ENCODE measurements around the gene AUTS2. TPM values are rescaled to one million over a fixed set of nuclear protein-coding genes. Genes with fewer than 3 reads are reported as not detected.
A peak's percentile ranks its signal among the peaks of the same experiment; 100 is the strongest.

Gene AUTS2
- total and polyA plus RNA-seq, 5 donors: 7.0 to 15.4 (median 10.6) TPM

DNA sequence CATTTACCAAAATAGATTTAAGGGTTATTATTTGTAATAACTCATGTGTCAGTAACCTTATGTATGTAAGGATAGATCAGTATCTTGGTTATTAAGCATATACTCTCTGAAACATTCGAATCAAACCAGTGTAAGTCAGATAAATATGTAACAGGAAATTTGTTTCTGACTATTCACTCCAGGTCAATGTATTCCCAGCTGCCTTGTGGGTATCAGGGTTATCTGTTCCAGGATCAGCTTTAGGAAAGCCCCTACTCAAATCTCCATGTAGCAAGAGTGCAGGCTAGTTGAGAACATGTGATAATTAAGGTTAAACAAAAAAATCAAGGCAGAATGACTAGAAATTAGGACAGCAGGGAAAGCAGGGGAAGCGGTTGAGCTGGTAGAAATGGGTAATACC is 201.7 kb downstream of the AUTS2 start:
- intact Hi-C loops (cut with DNase I): no loop called here

DNA sequence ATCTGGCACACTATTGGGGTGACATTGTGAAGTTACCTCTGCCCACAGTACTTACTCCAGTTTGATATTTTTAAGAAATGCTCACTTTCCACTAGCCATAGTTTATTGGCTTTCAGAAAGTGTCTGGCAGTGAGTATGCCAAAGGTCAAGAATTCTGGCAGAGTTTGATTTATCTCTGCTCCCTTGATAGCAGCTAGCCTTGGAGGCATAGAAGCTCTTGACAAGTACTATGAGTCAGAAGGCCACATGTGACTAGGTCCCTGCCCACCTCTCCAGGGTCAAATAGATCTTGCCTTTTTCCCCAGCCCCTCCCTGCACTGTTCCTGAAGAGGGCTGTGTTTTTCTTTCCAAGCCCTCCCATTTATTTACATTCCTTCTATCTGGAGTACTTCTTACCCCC is 202.2 kb downstream of the AUTS2 start:
- H3K4me3 ChIP-seq (ENCODE audit: low read length): no peak overlapping the region
- no peaks in the 10 kb centered on the region for H3K27me3 ChIP-seq (ENCODE audit: control insufficient read depth, insufficient read depth)
- peaks cover 7% of the 10 kb centered on the region for H3K4me1 ChIP-seq (ENCODE audit: control insufficient read depth, insufficient read depth, low read length)
- intact Hi-C loops (cut with DNase I): no loop called here
- ATAC-seq: peak; percentile 91 to 95
- DNase-seq: no peak
- H3K27ac ChIP-seq (ENCODE audit: low read length): no peak overlapping the region
- H3K9me3 ChIP-seq (ENCODE audit: control insufficient read depth, low read length): no peaks in the 10 kb centered on the region

More for the DNA sequence above, 201.7 kb downstream of the AUTS2 start:
- Histone ChIP-seq H3K27me3 (ENCODE audit: control insufficient read depth, insufficient read depth) (no peaks in the 10 kb centered on the region), H3K4me1 (ENCODE audit: control insufficient read depth, insufficient read depth, low read length) (peaks cover 7% of the 10 kb centered on the region), H3K9me3 (ENCODE audit: control insufficient read depth, low read length) (no peaks in the 10 kb centered on the region), H3K4me3 (ENCODE audit: low read length) (no peak overlapping the region), H3K27ac (ENCODE audit: low read length) (no peak overlapping the region)
- no peak for DNase-seq
- no peak for ATAC-seq
- 78% methylated on average over 2 of the region's 2 CpGs for WGBS

DNA sequence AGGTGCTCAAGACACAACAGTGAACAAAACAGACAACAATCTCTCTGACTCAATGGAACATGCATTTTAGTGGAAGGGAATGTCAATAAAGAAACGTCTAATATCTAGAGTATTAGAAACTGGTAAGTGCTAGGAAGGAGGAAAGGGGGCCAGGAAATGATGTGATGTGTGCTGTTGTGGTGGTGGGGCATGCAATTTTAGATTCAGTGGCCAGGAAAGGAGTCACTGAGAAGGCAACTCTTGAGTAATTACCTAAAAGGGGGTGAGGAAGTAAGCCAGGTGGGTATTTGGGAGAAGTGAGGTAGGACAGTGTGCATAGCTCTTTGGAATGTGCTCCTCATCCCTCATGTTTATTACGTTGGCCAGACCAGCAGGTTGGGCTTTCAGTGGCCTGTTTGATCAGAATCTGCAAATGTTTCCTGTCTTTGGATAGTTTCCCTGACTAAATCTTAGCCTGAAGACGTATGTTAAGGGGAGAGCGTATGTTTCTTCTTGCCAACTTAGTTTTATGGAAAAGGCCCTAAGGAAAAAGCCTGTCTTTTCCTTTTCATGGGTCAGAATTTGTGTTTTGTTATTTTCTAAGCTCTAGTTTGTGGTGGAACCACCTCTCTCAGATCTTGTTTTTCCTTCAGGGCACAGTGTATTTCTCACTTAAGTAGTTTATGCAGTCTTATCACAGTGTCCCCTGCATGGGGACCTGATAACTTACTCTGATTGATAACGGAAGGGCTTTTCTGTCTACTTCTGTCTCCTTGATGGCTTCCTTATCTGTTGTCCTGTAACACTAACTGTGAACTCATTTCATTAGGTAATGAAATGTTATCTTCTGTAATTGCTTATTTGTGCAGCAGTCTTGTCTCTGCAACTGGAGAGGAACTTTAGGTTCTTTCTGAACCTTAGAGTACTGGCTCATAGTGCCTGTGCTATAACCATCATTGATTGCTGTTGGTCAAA is 203.7 kb downstream of the AUTS2 start:
- Histone ChIP-seq H3K9me3 (ENCODE audit: control insufficient read depth, low read length) (no peaks in the 10 kb centered on the region), H3K27me3 (ENCODE audit: control insufficient read depth, insufficient read depth) (no peaks in the 10 kb centered on the region), H3K27ac (ENCODE audit: low read length) (no peak overlapping the region), H3K4me1 (ENCODE audit: control insufficient read depth, insufficient read depth, low read length) (peaks cover 7% of the 10 kb centered on the region), H3K4me3 (ENCODE audit: low read length) (no peak overlapping the region)
- no peak for DNase-seq
- intact Hi-C loops (cut with DNase I): no loop called here
- ATAC-seq: no peak
- 60% methylated on average over 5 of the region's 5 CpGs for WGBS

DNA sequence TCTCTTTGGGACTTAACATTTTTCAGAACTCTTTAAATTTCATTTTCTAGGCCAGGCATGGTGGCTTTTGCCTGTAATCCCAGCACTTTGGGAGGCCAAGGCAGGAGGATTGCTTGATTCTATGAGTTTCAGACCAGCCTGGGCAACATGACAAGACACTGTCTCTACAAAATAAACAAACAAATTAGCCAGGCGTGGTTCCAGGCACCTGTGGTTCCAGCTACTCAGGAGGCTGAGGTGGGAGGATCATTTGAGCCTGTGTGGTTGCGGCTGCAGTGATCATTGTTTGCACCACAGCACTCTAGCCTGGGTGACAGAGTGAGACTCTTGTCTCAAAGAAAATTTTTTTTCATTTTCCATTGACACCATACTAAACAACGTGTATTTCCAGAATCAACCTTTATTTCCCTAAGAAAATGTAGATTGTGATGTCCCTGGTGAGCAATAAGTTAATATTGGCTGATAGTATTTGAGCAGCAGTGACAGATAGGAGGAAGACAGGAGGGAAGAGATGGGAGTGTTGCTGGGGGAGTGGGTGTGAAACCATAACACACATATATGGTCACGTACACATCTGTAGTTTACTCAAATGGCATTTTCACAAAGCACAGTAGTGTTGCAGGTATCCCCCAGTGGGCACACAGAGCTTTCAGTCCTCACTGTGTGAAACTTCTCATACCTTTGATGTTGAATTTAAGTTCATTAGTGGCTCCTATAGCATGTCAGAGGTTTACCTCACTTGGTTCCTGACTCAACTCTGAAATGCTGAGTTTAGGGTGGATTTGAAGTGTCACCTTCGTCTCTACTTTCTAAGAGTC is 205.6 kb downstream of the AUTS2 start:
- DNase-seq: no peak
- Histone ChIP-seq H3K9me3 (ENCODE audit: control insufficient read depth, low read length) (no peaks in the 10 kb centered on the region), H3K4me1 (ENCODE audit: control insufficient read depth, insufficient read depth, low read length) (peaks cover 7% of the 10 kb centered on the region), H3K27me3 (ENCODE audit: control insufficient read depth, insufficient read depth) (no peaks in the 10 kb centered on the region), H3K27ac (ENCODE audit: low read length) (no peak overlapping the region), H3K4me3 (ENCODE audit: low read length) (no peak overlapping the region)
- ATAC-seq: no peak
- intact Hi-C loops (cut with DNase I): no loop called here
- 96% methylated on average over 5 of the region's 5 CpGs for WGBS

DNA sequence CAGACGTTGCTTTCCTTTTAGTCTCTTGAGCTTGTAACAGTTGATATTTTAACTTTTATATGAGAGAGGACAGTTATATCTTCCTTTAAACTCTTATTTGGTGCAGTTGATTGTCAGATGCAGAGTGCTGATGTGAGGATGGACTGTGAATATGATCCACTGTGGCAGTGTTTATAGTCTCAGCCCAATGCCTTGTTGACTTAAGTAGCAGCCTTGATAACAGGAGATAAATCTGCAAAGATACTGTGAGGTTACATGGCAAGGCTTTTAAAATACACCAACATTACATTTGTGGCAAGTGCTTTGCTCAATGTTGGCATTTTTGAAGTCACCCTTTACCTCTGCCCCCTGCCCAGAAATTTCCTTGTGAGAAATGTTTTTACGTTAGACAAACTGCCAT is 206.7 kb downstream of the AUTS2 start:
- Histone ChIP-seq H3K4me3 (ENCODE audit: low read length) (no peak overlapping the region), H3K27ac (ENCODE audit: low read length) (no peak overlapping the region), H3K27me3 (ENCODE audit: control insufficient read depth, insufficient read depth) (no peaks in the 10 kb centered on the region), H3K9me3 (ENCODE audit: control insufficient read depth, low read length) (no peaks in the 10 kb centered on the region), H3K4me1 (ENCODE audit: control insufficient read depth, insufficient read depth, low read length) (peaks cover 6% of the 10 kb centered on the region)
- intact Hi-C loops (cut with DNase I): no loop called here
- no peak for DNase-seq
- WGBS: 69% methylated on average over 2 of the region's 2 CpGs
- no peak for ATAC-seq

DNA sequence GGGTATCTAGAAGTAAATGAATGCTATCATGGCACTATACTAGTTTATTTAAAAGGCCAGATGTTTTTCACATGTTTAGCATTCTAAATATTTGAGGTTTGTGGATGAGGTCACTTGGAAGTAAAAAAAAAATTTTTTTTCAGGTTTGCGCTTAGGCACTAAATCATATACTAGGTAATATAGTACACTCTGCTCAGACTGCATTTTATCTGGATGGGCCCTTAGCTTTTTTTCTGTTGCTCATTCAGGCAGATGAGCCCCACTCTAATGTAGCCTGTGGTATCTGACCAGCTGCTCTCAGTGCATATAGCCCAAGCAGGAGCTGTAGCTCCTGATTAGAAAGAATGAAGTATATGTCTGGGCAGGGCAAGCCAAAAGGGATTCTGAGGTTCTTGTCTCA is 210.1 kb downstream of the AUTS2 start:
- DNase-seq: no peak
- H3K4me1 ChIP-seq (ENCODE audit: control insufficient read depth, insufficient read depth, low read length): no peaks in the 10 kb centered on the region
- no peak for ATAC-seq
- intact Hi-C loops (cut with DNase I): no loop called here
- no peaks in the 10 kb centered on the region for H3K9me3 ChIP-seq (ENCODE audit: control insufficient read depth, low read length)
- H3K27me3 ChIP-seq (ENCODE audit: control insufficient read depth, insufficient read depth): no peaks in the 10 kb centered on the region
- 100% methylated on average over 1 of the region's 1 CpG for whole genome bisulfite sequencing
- no peak overlapping the region for H3K4me3 ChIP-seq (ENCODE audit: low read length)
- H3K27ac ChIP-seq (ENCODE audit: low read length): no peak overlapping the region

DNA sequence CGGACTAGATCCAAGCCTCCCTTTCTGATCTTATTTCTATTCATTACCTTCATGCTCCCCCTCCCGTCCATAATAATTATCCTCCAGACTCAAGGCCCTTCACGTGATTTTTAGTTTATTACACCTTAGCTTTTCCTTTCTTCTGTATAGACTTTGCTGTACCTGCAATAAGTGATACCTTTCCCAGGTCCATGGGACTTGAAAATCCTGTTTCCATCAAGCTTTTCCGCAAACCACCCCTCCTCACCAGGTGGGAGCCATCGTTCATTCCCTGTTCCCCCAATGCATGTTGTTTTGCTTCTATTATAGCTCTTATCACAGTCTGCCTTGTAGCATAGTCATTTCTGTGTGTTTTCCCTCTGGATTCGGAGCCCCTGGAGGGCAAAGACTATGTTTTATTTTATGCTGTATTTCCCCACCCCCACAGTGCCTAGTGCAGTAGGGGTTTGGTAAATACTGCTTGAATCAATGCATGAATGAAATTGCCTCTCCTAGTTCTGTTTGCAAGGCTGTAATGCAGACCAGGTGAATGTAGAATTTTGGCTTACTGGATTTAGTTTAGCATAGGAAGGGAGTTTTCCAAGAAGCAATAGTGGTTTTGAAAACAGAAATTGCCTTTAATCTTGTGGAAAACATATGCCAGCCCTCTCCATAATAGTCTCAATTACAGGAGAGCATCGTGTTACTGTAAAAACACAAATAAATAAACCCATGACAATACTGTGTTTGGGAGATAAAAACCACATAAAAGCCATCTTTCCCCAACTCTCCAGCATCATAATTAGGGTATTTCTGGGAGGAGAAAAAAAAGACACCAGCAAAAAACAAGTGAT is 213.4 kb downstream of the AUTS2 start:
- intact Hi-C loops (cut with DNase I): no loop called here
- WGBS: 93% methylated on average over 7 of the region's 7 CpGs
- no peak for ATAC-seq
- Histone ChIP-seq H3K4me3 (ENCODE audit: low read length) (no peak overlapping the region), H3K27ac (ENCODE audit: low read length) (no peak overlapping the region), H3K27me3 (ENCODE audit: control insufficient read depth, insufficient read depth) (no peaks in the 10 kb centered on the region), H3K4me1 (ENCODE audit: control insufficient read depth, insufficient read depth, low read length) (peaks cover 4% of the 10 kb centered on the region), H3K9me3 (ENCODE audit: control insufficient read depth, low read length) (no peaks in the 10 kb centered on the region)
- no peak for DNase-seq

DNA sequence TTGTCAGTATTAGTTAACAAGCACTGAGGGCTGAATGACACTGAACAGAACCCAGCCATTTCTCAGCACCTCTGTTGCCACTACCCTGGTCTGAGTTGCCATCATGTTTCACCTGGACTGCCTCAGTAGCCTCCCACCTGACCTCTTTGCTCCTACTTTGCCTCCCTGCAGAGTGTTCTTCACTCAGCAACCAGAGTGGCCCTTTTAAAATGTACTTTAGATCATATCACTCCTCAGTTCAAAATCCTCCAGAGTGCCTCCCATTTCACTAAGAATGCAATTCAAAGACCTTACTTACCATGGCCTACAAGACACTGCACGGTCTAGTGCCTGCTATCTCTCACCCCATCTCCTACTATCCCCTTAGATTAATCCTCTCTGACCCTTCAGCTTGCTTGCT is 214.5 kb downstream of the AUTS2 start:
- ATAC-seq (no peak), DNase-seq (no peak)
- WGBS: 96% methylated on average over 1 of the region's 1 CpG
- Histone ChIP-seq H3K4me1 (ENCODE audit: control insufficient read depth, insufficient read depth, low read length) (peaks cover 4% of the 10 kb centered on the region), H3K4me3 (ENCODE audit: low read length) (no peak overlapping the region), H3K27ac (ENCODE audit: low read length) (no peak overlapping the region), H3K27me3 (ENCODE audit: control insufficient read depth, insufficient read depth) (no peaks in the 10 kb centered on the region), H3K9me3 (ENCODE audit: control insufficient read depth, low read length) (no peaks in the 10 kb centered on the region)
- intact Hi-C loops (cut with DNase I): no loop called here

DNA sequence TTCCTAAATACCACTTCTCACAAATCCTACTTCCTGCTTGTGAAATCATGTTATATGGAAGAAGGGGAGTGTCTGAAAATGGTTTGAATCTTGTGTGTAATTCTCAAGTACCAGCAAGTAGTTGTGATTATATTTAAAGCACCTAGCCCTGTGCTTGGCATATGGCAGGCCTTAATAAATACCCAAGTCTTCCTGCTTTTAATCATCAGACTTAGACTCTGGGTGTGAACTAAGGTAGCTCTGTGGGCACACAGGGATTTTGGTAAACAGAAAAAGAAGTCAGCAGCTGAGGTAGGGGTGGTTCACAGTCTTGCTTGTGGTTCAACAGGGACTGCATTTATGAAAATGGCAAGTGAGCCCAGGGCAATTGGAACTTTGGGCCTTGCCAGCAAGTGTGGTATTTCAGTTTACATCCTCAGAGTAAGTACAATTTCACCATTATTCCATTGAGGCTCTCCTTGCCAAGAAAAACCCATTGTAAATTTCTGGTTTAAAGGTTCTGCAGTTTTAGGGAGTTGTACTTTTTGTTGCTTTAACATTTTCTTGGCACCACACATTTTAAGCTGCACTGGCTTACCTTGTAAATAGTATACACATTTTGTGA is 215.5 kb downstream of the AUTS2 start:
- DNase-seq (no peak), ATAC-seq (no peak)
- Histone ChIP-seq H3K27me3 (ENCODE audit: control insufficient read depth, insufficient read depth) (no peaks in the 10 kb centered on the region), H3K9me3 (ENCODE audit: control insufficient read depth, low read length) (no peaks in the 10 kb centered on the region), H3K27ac (ENCODE audit: low read length) (no peak overlapping the region), H3K4me1 (ENCODE audit: control insufficient read depth, insufficient read depth, low read length) (peaks cover 4% of the 10 kb centered on the region), H3K4me3 (ENCODE audit: low read length) (no peak overlapping the region)
- intact Hi-C loops (cut with DNase I): no loop called here

DNA sequence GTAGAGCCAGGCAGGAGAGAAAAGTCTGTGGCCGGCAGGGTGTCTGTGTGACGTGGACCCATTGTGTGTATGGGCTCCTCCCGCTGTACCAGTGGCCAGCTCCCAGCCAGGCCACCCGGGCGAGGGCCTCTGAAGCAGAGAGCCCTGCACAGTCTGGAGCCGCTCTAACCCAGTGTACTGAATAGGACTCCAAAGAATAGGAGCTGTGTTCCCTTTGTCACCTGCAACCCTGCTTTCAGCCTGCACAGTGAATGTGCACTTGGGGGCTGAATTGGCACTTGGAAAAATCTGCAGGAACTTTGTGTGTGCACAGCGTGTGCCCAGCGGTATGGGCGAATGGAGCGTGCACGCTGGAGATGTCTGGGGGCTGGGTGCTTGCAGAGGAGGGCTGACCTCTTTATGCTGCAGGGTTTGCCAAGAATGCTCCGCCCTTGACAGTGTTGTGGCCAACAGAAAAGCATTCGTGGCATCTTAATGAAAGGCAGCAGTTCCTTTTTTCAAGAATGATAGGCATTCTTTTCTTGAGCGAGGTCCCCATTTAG is 216.2 kb downstream of the AUTS2 start:
- 43% methylated on average over 14 of the region's 14 CpGs for WGBS

More for the DNA sequence above, 216.2 kb downstream of the AUTS2 start:
- H3K27me3 ChIP-seq (ENCODE audit: control insufficient read depth, insufficient read depth): no peaks in the 10 kb centered on the region
- ATAC-seq (peak; percentile 77 to 84), DNase-seq (peak in 2 of 3 donors; percentile 70 to 77)
- peaks cover 4% of the 10 kb centered on the region for H3K4me1 ChIP-seq (ENCODE audit: control insufficient read depth, insufficient read depth, low read length)
- intact Hi-C loops (cut with DNase I): no loop called here
- H3K9me3 ChIP-seq (ENCODE audit: control insufficient read depth, low read length): no peaks in the 10 kb centered on the region
- H3K27ac ChIP-seq (ENCODE audit: low read length): no peak overlapping the region
- H3K4me3 ChIP-seq (ENCODE audit: low read length): no peak overlapping the region

All from right cardiac atrium (tissue), 5 donors.